T-helper 17 cell (primary cell): Measurements from ENCODE around the gene GSTO2. TPM values are rescaled to one million over a fixed set of nuclear protein-coding genes. Genes with fewer than 3 reads are reported as not detected.

Experiments
- ATAC-seq: fragments of 150-1000 bp; cut with Tn5 transposase; 2 replicates; pipeline ENCODE4 v1.10.0; 2021; ENCODE audit warnings: mild to moderate bottlenecking, moderate library complexity
- DNase-seq, 3 donors: peaks; one replicate each; pipeline versions ENCODE4 v3.0.0 to v3.0.0-alpha.2; 2020 to 2021
- H3K9me3 ChIP-seq: one replicate; pipeline ENCODE4 v1.7.0; 2013; ENCODE audit warnings: low read length, mild to moderate bottlenecking; ENCODE audit not compliant: control insufficient read depth, poor library complexity, severe bottlenecking
- H3K27ac Mint-ChIP-seq: one replicate; pipeline ENCODE4 v1.8.0; 2022; ENCODE audit warnings: mild to moderate bottlenecking, moderate library complexity, mixed read lengths
- H3K27me3 Mint-ChIP-seq: one replicate; pipeline ENCODE4 v1.8.0; 2022; ENCODE audit warnings: mixed read lengths
- H3K36me3 Mint-ChIP-seq: one replicate; pipeline ENCODE4 v1.8.0; 2022; ENCODE audit warnings: low read depth, mixed read lengths
- H3K4me1 Mint-ChIP-seq: one replicate; pipeline ENCODE4 v1.8.0; 2022; ENCODE audit warnings: mild to moderate bottlenecking, mixed read lengths
- H3K4me3 Mint-ChIP-seq: one replicate; pipeline ENCODE4 v1.8.0; 2022; ENCODE audit warnings: mild to moderate bottlenecking, moderate library complexity, mixed read lengths
- total RNA-seq, 4 donors: library from RNA in 2 of 4; stranded (reverse) in 2 of 4; gene quantifications; one replicate each; pipeline ENCODE4 v1.2.3 and lab custom pipeline; 2022 to 2026

The GSTO2 gene
- total RNA-seq, 2 donors from 2014 or later = 0.70 to 1.1 TPM

DNA sequence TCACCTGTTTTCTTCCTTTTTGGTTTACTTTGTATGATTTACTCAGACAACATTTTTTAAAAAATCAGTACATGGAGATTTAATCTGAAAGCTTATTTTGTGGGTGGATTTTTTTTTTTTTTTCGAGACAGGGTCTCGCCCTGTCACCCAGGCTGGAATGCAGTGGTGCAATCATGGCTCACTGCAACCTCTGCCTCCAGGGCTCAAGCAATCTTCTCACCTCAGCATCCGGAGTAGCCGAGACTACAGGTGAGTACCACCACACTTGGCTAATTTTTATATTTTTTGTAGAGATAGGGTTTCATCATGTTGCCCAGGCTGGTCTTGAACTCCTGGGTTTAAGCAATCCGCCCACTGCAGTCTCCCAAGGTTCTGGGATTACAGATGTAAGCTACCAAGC lies 11.7 kb upstream of the GSTO2 start:
- Mint-ChIP-seq H3K4me1 (peaks cover 59% of the 10 kb centered on the region), H3K4me3 (no peak overlapping the region), H3K36me3 (peaks cover 13% of the 10 kb centered on the region), H3K27me3 (no peaks in the 10 kb centered on the region), H3K27ac (peak overlapping the region; percentile 95)
- no peak for ATAC-seq
- H3K9me3 ChIP-seq = no peaks in the 10 kb centered on the region
- DNase-seq = no peak

- Mint-ChIP-seq H3K27me3 (no peaks in the 10 kb centered on the region), H3K4me1 (peaks cover 61% of the 10 kb centered on the region), H3K27ac (peak overlapping the region; percentile 95), H3K36me3 (peaks cover 13% of the 10 kb centered on the region), H3K4me3 (peak overlapping the region; percentile 28)
- ATAC-seq (no peak), DNase-seq (no peak)
- H3K9me3 ChIP-seq = no peaks in the 10 kb centered on the region
Observed at GRCh38 chr10:104258209-104258608, 10.8 kb upstream of the GSTO2 start.

- H3K27me3 Mint-ChIP-seq = no peaks in the 10 kb centered on the region
- peak overlapping the region; percentile 95 for H3K27ac Mint-ChIP-seq
- no peaks in the 10 kb centered on the region for H3K9me3 ChIP-seq
- H3K4me1 Mint-ChIP-seq = peaks cover 59% of the 10 kb centered on the region
- ATAC-seq = no peak
- DNase-seq = no peak
- peaks cover 13% of the 10 kb centered on the region for H3K36me3 Mint-ChIP-seq
- no peak overlapping the region for H3K4me3 Mint-ChIP-seq
Observed at GRCh38 chr10:104259456-104259855, 9.5 kb upstream of the GSTO2 start.

DNA sequence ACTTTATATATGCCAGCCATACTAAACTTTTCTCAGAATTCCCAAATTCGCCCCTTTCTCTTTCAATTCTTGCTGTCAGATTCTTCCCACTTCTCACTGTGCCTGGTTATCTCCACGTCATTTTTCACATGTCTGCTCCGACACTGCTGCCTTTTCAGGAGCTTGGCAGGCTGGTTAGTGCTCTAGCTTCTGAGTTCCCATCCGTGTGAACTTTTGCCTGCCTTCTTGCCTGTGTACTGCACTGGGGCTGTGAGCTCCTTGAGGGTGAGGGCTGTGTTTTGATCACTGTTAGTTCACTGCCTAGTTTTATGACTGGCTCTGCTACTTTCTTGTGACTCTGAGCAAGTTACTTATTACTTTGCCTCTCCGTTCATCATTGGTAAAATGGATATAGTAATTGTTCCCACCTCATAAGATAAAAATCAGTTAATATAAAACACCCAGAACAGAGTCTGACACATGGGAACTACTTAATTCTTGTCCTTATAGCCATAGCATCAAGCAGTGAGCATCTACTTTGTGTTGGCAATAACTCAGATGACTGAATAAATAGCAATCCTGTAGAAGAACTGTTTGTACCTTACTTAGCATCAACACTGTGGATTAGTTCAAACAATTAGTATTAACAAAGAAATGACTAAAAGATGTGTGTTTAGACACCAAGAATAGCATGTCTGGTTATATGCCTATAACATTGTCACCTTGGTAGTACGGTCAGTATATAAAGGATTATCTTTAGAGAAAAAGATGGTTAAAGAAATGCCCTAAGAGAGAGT lies 8.8 kb upstream of the GSTO2 start:
- Mint-ChIP-seq H3K27me3 (no peaks in the 10 kb centered on the region), H3K27ac (peak overlapping the region; percentile 95), H3K4me1 (peaks cover 63% of the 10 kb centered on the region), H3K4me3 (peak overlapping the region; percentile 43), H3K36me3 (peaks cover 13% of the 10 kb centered on the region)
- no peaks in the 10 kb centered on the region for H3K9me3 ChIP-seq
- ATAC-seq = no peak
- no peak for DNase-seq

DNA sequence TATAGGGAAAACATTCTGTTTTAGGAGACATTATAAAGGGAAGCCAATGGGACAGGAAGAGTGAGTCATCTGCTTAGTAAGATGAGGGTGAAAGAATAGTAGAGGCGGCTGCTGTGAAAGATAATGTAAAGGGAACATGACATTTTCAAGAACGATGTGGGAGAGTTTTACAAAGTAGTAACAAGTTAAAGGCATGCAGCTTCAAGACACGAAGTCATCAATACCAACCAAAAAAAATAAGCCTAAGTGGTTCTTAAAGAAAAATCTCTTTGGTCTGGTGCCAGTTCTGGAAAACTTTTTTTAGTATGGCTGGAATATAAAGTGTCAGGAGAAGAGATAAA lies 8.2 kb upstream of the GSTO2 start:
- peak overlapping the region; percentile 95 for H3K27ac Mint-ChIP-seq
- H3K9me3 ChIP-seq = no peaks in the 10 kb centered on the region
- no peak for DNase-seq
- peaks cover 64% of the 10 kb centered on the region for H3K4me1 Mint-ChIP-seq
- H3K27me3 Mint-ChIP-seq = no peaks in the 10 kb centered on the region
- peak; percentile 22 for ATAC-seq
- peaks cover 11% of the 10 kb centered on the region for H3K36me3 Mint-ChIP-seq
- peak overlapping the region; percentile 43 for H3K4me3 Mint-ChIP-seq

- DNase-seq (no peak), ATAC-seq (no peak)
- H3K27me3 Mint-ChIP-seq = no peaks in the 10 kb centered on the region
- H3K9me3 ChIP-seq = no peaks in the 10 kb centered on the region
- H3K27ac Mint-ChIP-seq = peak overlapping the region; percentile 54
- peaks cover 62% of the 10 kb centered on the region for H3K4me1 Mint-ChIP-seq
- H3K4me3 Mint-ChIP-seq = no peak overlapping the region
- peaks cover 14% of the 10 kb centered on the region for H3K36me3 Mint-ChIP-seq
Observed at GRCh38 chr10:104262055-104262454, 6.9 kb upstream of the GSTO2 start.

- H3K4me3 Mint-ChIP-seq = no peak overlapping the region
- peaks cover 59% of the 10 kb centered on the region for H3K4me1 Mint-ChIP-seq
- DNase-seq = no peak
- H3K27ac Mint-ChIP-seq = peak overlapping the region; percentile 77
- no peaks in the 10 kb centered on the region for H3K9me3 ChIP-seq
- H3K36me3 Mint-ChIP-seq = peaks cover 10% of the 10 kb centered on the region
- ATAC-seq = no peak
- no peaks in the 10 kb centered on the region for H3K27me3 Mint-ChIP-seq
Observed at GRCh38 chr10:104264783-104265182, 4.2 kb upstream of the GSTO2 start.

DNA sequence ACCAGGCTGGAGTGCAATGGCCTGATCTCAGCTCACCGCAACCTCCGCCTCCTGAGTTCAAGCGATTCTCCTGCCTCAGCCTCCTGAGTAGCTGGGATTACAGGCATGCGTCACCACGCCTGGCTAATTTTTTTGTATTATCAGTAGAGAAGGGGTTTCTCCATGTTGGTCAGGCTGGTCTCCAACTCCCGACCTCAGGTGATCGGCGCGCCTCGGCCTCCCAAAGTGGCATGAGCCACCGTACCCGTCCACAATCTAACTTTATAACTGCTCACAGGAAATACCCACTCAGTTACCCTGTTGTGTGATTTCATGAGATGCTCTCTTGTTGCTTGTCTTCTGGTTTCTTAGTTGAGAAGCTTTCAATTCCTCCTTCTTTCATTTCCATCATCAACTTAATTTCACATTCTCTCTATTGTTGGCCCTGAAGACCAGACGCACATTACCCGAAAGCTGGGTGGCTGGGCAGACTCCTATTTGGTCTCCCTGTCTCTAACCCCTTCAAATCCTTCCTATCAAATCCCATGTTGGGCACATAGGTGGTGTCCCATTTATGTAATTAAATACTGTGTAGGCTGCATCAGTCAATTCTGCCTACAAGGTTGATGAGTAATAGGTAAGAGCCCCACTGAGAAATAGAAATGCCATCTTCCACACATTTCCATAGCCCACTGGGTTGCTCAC lies 1.1 kb upstream of the GSTO2 start:
- Mint-ChIP-seq H3K27ac (peak overlapping the region; percentile 98), H3K4me3 (peak overlapping the region; percentile 91), H3K4me1 (peaks cover 36% of the 10 kb centered on the region), H3K27me3 (no peaks in the 10 kb centered on the region), H3K36me3 (peaks cover 6% of the 10 kb centered on the region)
- no peaks in the 10 kb centered on the region for H3K9me3 ChIP-seq
- ATAC-seq (no peak), DNase-seq (no peak)

GRCh38 chr10:104268405-104268712 lies 625 bp upstream of the GSTO2 start:
- Mint-ChIP-seq H3K36me3 (peaks cover 6% of the 10 kb centered on the region), H3K27ac (peak overlapping the region; percentile 98), H3K4me1 (peaks cover 36% of the 10 kb centered on the region), H3K27me3 (no peaks in the 10 kb centered on the region), H3K4me3 (peak overlapping the region; percentile 91)
- DNase-seq (no peak), ATAC-seq (no peak)
- H3K9me3 ChIP-seq = no peaks in the 10 kb centered on the region

DNA sequence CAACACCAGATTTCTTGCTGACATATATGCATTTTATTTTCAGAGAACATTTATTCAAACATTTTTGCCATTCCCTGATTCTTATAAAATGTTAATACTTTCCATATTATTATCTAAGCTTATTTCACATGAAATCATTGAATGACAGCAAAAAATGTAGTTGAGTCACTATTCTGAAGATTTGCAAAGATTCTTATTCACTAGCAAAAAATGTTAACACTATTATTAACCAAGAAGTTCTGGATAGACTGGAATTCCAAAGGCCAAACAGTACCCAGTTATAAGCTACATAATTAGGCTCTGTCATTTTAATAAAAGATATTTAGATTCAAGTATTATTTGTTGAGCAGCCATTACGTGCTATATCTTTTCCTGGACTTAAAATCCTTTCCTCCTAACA lies 4.3 kb downstream of the GSTO2 start:
- Mint-ChIP-seq H3K27ac (no peak overlapping the region), H3K36me3 (no peaks in the 10 kb centered on the region), H3K27me3 (peaks cover 10% of the 10 kb centered on the region), H3K4me1 (peaks cover 10% of the 10 kb centered on the region), H3K4me3 (no peak overlapping the region)
- no peaks in the 10 kb centered on the region for H3K9me3 ChIP-seq
- DNase-seq = no peak
- no peak for ATAC-seq

- Mint-ChIP-seq H3K27ac (no peak overlapping the region), H3K27me3 (peaks cover 15% of the 10 kb centered on the region), H3K4me3 (no peak overlapping the region), H3K4me1 (peaks cover 6% of the 10 kb centered on the region), H3K36me3 (no peaks in the 10 kb centered on the region)
- ATAC-seq (no peak), DNase-seq (no peak)
- H3K9me3 ChIP-seq = no peaks in the 10 kb centered on the region
Observed at GRCh38 chr10:104273899-104274575, 5.1 kb downstream of the GSTO2 start.

- no peak overlapping the region for H3K27ac Mint-ChIP-seq
- H3K4me1 Mint-ChIP-seq = peaks cover 3% of the 10 kb centered on the region
- H3K4me3 Mint-ChIP-seq = no peak overlapping the region
- no peaks in the 10 kb centered on the region for H3K36me3 Mint-ChIP-seq
- peaks cover 16% of the 10 kb centered on the region for H3K27me3 Mint-ChIP-seq
- peak; percentile 90 for ATAC-seq
- DNase-seq = peak; percentile 17 to 31 (median 22)
- H3K9me3 ChIP-seq = no peaks in the 10 kb centered on the region
Observed at GRCh38 chr10:104274762-104275721, 6.1 kb downstream of the GSTO2 start.

GRCh38 chr10:104276192-104276591 lies 7.2 kb downstream of the GSTO2 start:
- peaks cover 3% of the 10 kb centered on the region for H3K4me1 Mint-ChIP-seq
- no peak overlapping the region for H3K4me3 Mint-ChIP-seq
- no peak overlapping the region for H3K27ac Mint-ChIP-seq
- H3K9me3 ChIP-seq = no peaks in the 10 kb centered on the region
- H3K27me3 Mint-ChIP-seq = peaks cover 16% of the 10 kb centered on the region
- DNase-seq (no peak), ATAC-seq (no peak)
- H3K36me3 Mint-ChIP-seq = no peaks in the 10 kb centered on the region
